Stimulated activated CD4-positive, alpha-beta T cell treated with anti-CD3 and anti-CD28 coated beads, TNF-alpha, amount 100 ng/mL, for 24 hours (primary cell): ENCODE measurements around the gene OR10AD1.
"Not testable (repeated sequence)": the region's sequence is repeated elsewhere in the genome, so short reads cannot be mapped to it uniquely, and the experiment has no call there.

Experiments
- DNase-seq, 3 experiments: peaks; one replicate each; pipeline ENCODE4 v3.0.0-alpha.2; 2020; ENCODE audit warnings: low read depth in 3 of 3

The OR10AD1 gene, protein sequence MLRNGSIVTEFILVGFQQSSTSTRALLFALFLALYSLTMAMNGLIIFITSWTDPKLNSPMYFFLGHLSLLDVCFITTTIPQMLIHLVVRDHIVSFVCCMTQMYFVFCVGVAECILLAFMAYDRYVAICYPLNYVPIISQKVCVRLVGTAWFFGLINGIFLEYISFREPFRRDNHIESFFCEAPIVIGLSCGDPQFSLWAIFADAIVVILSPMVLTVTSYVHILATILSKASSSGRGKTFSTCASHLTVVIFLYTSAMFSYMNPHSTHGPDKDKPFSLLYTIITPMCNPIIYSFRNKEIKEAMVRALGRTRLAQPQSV

DNA sequence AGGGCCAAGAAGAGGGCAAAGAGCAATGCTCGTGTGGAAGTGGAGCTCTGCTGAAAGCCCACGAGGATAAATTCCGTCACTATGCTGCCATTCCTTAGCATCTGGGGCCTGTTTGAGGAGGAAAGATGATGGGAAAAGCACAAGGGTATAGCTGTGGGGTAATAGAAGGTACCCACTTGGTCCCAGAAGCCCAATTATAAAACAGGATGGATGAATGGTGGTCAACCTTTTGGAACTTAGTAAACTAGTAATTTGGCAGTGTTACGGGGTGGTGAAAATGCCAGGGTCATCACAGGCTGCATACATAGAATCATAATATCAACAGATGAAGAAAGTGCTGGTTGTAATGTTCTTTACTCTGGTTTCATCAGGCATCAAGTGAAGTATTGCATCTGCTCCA lies at the start of gene OR10AD1:
OR10AD1 (minus strand) TSS at position 101 of the 400 bp plus-strand sequence; CDS start at position 101, 0 bp downstream.
- DNase-seq, result no peak

GRCh38 chr12:48247181-48247966 lies 44.3 kb upstream of the OR10AD1 start:
- no peak for DNase-seq

- no peak for DNase-seq
Measured at GRCh38 chr12:48237162-48237561, 34.1 kb upstream of the OR10AD1 start.

DNA sequence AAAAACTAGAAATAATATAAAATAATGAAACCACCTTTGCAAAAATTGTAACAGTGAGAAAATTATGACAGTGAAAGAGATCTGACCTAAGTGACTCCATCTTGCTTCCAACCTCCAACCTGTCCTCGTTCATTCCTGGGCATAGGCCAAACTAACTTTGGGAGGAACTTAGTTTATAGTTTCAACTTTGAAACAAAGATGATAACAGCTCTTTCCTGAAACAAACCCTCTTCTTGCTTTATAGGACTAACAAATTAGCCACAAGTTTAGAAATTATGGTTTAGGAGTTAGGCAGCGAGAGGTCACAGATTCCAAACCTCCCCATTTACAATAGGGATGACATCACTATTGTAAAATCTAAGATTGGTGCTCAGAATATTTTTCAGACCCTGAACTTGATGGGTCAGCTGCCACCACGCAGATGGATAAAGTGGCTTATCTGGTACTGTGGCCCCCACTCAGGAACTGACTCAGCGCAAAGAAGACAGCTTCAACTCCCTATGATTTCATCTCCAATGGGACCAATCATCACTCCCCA lies 32.8 kb upstream of the OR10AD1 start:
- no peak for DNase-seq

DNA sequence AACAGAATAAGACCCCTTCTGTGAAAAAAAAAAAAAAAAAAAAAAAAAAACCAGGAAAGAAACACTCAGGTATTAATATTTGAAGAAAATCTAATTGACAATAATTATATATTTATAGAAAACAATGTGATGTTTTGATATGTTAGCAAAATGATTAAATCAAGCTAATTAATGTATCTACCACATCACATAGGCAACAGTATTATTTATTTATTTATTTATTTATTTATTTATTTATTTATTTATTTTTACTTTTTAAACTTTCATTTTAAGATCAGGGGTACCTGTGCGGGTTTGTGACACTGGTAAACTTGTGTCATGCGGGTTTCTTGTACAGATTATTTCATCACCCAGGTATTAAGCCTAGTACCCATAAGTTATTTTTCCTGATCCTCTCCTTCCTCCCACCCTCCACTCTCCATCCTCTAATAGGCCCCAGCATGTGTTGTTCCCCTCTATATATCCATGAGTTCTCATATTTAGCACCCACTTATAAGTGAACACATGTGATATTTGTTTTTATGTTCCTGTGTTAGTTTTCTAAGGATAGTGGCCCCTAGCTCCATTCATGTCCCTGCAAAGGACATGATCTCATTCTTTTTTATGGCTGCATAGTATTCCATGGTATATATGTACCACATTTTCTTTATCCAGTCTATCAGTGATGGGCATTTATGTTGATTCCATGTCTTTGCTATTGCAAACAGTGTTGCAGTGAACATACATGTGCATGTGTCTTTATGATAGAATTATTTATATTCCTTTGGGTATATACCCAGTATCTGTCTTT lies 28.3 kb upstream of the OR10AD1 start:
- not testable (repeated sequence) for DNase-seq

- DNase-seq, result not testable (repeated sequence)
Measured at GRCh38 chr12:48224533-48224932, 21.4 kb upstream of the OR10AD1 start.

DNA sequence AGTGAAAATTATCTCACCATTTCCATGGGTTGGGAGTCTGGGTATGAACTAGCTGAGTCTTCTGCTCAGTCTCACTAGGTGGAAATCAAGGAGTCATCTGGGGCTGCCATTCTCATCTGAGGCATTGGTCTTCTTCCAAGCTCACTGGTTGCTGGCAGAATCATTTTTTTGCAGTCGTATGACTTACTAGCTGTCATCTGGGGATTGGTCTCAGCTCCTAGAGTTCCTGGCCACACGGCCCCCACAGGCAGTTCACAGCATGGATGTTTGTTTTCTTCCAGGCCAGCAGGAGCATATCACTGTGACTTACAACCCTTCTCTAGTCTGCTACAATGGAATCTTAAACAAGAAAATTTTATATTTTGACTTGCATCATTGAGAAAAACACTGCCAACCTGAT lies 18.6 kb upstream of the OR10AD1 start:
- DNase-seq, result no peak

GRCh38 chr12:48220701-48221100 lies 17.6 kb upstream of the OR10AD1 start:
- no peak for DNase-seq

DNA sequence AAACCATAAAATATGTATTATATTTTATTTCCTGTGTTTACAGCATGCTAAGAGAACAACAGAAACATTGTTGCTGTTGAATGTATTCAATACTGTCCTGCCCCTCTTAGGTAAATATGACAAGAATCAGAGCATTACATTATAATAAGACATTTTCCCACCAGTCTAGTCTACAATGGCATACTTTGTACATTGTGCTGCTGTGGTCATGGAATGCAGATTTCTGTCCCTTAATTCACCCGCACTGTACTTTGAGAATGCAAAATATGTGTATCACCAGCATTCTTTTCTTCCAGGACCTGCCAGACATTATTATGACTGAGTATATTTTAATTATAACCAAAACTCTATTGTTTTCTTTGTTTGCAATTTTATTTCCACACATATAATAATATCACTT lies 16.5 kb upstream of the OR10AD1 start:
- no peak for DNase-seq

DNA sequence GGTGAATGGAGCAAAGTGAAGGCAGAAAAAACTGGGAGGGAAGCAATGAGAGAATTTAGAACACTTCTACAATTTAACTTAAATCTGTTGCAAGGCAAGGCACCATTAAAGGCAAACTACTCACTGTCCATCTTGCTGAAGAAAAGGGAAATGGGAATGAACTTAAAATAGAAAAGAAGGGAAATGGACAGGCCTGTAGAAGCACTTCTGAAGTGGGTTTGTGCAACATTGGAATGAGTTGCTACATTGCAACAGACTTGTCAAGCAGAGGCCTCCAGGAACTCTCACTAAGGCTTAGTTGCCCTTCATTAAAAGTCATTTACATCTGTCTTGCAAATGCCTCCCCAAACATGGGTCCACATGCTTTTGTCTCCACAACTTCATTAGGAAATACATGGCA lies 13.7 kb upstream of the OR10AD1 start:
- no peak for DNase-seq

DNA sequence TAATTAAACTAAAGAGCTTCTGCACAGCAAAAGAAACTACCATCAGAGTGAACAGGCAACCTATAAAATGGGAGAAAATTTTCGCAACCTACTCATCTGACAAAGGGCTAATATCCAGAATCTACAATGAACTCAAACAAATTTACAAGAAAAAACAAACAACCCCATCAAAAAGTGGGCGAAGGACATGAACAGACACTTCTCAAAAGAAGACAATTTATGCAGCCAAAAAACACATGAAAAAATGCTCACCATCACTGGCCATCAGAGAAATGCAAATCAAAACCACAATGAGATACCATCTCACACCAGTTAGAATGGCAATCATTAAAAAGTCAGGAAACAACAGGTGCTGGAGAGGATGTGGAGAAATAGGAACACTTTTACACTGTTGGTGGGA lies 6.4 kb upstream of the OR10AD1 start:
- DNase-seq, result not testable (repeated sequence)

DNA sequence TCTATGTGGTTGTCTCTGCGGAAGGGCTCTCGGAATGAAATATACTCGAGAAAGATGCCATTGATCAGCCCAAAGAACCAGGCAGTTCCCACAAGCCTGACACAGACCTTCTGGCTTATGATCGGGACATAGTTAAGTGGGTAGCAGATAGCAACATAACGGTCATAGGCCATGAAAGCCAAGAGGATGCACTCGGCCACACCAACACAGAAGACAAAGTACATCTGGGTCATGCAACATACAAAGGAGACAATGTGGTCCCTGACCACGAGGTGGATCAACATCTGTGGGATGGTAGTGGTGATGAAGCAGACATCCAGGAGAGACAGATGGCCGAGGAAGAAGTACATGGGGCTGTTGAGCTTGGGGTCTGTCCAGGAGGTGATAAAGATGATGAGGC lies 326 bp downstream of the OR10AD1 start:
- DNase-seq, result no peak

DNA sequence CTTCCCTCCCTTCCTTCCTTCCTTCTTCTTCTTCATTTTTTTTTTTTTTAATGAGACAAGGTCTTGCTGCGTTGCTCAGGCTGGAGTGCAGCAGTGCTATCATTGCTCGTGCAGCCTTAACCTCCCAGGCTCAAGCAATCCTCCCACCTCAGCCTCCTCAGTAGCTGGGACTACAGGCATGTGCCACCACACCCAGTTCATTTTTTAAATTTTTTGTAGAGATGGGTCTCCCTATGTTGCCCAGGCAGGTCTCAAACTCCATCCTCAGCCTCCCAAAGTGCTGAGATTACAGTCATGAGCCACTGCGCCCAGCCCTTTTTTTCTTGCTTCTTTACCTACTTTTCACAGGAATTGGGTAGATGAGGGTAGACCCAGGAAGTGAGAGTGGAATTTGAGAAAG lies 1.6 kb downstream of the OR10AD1 start:
- no peak for DNase-seq

DNA sequence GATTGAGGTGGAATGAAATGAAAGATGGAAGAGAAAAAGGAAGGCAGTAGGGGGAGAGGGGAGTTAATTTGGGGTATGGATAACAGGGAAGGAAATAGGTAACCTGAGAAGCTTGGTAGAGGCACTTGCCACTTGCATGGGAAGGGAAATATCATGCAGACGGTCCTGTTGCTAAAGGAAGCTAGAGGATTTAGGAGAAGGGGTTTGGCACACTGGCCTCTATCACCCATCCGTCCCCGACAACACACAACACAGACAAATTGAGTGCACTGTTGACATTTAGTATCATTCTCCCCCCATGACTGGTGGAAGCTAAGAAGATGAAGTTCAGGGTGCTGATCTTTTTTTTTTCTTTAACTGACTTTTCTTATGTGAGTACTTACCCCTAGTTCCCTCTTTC lies 2.0 kb downstream of the OR10AD1 start:
- DNase-seq, result no peak

- no peak for DNase-seq
Measured at GRCh38 chr12:48199774-48200221, 3.3 kb downstream of the OR10AD1 start.

GRCh38 chr12:48198985-48199384 lies 4.1 kb downstream of the OR10AD1 start:
- DNase-seq, result no peak

DNA sequence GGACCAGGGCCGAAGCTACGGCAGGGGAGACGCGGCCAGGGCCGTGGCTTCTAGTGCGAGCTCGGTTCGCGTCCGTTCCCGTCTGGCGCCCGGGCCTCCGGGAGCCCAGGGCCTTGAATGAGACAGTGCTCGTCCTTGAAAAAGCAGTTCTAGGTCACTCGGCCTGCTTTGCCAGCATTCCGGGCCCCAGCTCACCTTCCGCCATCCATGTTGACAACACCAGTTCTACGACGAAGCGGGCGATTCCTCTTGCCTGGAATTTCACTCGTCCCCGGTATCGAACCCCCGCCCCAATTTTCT lies 4.5 kb downstream of the OR10AD1 start:
- DNase-seq, result no peak

DNA sequence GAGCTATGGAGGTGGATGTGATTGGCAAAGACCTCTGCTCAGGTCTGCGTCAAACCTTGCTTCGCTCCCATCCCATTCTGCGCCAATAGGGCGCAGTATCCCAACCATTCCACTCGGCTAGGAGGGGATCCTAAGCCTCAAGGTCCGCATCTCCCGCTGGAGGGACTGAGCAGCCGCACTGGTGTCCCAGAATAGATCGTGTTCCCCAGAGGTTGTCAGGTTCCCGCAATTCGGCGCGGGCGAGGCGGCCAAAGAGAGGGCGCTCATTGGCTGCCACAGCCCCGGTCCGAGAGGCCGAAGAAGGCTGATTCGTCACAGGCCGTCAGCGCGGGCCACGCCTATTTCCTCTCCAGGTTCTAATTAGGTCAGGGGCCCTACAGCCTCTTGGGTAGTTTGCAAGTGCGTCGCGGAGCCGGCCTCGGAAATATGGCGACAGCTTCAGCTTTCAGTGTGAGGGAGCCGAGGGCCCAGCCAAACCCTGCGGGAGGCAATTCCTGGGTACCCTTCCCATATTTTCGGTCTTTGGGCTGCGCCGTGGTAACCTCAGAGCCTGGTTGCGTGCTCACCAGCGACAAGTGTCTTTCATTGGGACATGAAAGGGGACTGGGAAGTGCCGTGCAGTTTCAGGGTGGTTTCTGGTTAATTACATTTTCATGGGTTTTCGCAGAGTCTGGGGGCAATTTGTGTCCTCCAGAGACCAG lies 5.0 kb downstream of the OR10AD1 start:
- peak; percentile 84 to 94 (median 84) for DNase-seq

DNA sequence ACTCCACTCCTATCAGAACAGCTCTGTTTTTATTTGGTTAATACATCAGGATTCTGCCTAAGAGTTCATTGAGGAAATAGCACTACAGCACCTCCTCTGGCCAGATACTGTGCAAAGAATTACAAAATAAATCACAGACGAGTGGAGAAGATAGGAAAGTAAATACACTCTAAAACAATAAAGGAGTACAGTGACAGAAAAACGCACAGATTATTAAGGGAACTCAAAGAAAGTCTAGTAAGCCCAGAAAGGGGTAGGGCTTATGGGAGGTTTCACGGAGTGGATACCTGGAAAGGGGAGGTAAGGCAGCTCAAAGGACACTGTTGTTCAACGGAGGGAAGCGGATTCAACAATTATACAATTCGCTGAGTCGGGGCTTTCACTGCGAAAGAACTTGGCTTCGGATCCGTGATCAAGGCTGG lies 5.5 kb downstream of the OR10AD1 start:
- no peak for DNase-seq

GRCh38 chr12:48194799-48195201 lies 8.3 kb downstream of the OR10AD1 start:
- no peak for DNase-seq

GRCh38 chr12:48193623-48194022 lies 9.5 kb downstream of the OR10AD1 start:
- DNase-seq, result no peak

DNA sequence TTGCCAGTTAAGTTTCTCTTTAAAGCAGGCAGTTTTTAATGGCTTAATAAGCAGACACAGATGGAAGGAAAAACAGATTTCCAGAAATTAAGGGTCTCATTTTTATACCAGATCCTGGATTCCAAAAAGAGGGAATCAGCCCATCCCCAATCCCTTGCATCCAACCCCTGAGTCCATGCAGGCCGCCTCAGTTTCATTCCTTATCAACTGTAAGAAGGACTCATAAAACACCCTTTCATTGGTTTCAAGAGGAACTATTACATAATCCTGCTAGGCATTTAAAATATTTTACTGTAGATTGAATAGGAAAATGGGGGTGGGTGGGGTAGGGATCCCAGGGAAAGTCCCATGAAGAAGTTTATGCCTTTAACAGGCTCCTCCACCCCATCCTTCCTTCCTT lies 10.2 kb downstream of the OR10AD1 start:
- no peak for DNase-seq
